NCI-H1105 treated with DMSO at 0.1 percent for 48 hours (cell line): ENCODE measurements around the gene ANKRD30A.
"Not testable (repeated sequence)": the region's sequence is repeated elsewhere in the genome, so short reads cannot be mapped to it uniquely, and the experiment has no call there.

Source experiments
- DNase-seq: peaks from one replicate; lab custom pipeline; 2025; lab: John Stamatoyannopoulos, UW

Gene ANKRD30A, protein sequence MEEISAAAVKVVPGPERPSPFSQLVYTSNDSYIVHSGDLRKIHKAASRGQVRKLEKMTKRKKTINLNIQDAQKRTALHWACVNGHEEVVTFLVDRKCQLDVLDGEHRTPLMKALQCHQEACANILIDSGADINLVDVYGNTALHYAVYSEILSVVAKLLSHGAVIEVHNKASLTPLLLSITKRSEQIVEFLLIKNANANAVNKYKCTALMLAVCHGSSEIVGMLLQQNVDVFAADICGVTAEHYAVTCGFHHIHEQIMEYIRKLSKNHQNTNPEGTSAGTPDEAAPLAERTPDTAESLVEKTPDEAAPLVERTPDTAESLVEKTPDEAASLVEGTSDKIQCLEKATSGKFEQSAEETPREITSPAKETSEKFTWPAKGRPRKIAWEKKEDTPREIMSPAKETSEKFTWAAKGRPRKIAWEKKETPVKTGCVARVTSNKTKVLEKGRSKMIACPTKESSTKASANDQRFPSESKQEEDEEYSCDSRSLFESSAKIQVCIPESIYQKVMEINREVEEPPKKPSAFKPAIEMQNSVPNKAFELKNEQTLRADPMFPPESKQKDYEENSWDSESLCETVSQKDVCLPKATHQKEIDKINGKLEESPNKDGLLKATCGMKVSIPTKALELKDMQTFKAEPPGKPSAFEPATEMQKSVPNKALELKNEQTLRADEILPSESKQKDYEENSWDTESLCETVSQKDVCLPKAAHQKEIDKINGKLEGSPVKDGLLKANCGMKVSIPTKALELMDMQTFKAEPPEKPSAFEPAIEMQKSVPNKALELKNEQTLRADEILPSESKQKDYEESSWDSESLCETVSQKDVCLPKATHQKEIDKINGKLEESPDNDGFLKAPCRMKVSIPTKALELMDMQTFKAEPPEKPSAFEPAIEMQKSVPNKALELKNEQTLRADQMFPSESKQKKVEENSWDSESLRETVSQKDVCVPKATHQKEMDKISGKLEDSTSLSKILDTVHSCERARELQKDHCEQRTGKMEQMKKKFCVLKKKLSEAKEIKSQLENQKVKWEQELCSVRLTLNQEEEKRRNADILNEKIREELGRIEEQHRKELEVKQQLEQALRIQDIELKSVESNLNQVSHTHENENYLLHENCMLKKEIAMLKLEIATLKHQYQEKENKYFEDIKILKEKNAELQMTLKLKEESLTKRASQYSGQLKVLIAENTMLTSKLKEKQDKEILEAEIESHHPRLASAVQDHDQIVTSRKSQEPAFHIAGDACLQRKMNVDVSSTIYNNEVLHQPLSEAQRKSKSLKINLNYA (N-terminal part only)

DNA sequence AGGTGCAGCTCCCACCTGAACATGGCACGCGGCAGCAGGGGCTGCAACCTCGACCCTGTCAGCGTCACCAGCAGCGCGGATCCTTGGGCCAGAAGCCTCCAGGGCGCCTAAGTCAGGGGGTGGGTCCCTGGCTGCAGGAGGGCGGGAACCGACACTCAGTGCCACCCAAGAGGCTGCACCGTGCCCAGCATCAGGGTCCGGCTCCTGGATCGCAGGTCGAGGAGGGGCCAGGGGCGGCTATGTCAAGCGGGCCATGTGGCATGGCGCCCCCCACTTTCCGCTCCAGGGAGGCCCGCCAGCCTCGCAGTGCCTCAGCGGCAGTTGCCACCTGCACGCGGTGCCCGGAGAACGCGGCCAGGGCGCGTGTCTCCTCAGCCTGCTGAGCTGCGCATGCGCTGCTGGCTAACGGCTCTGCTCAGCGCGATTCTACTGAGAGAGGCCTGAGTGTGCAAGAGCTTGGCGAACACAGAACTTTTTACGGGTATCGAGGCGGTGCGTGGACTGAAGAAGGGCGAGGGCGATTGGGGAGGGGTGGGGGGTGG, at the start of gene ANKRD30A:
Gene ANKRD30A (plus strand): TSS at position 408 of the 542 bp plus-strand sequence. CDS start 190 bp downstream, outside the sequence.
- no peak for DNase-seq

DNA sequence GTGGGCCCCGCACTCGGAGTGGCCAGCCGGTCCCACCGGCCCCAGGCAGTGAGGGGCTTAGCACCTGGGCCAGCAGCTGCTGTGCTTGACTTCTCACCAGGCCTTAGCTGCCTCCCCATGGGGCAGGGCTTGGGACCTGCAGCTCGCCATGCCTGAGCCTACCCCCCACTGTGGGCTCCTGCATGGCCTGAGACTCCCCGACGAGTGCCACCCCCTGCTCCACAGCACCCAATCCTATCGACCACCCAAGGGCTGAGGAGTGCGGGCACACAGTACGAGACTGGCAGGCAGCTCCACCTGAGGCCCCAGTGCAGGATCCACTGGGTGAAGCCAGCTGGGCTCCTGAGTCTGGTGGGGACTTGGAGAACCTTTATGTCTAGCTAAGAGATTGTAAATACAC, 49.3 kb upstream of the ANKRD30A start:
- DNase-seq = not testable (repeated sequence)

DNA sequence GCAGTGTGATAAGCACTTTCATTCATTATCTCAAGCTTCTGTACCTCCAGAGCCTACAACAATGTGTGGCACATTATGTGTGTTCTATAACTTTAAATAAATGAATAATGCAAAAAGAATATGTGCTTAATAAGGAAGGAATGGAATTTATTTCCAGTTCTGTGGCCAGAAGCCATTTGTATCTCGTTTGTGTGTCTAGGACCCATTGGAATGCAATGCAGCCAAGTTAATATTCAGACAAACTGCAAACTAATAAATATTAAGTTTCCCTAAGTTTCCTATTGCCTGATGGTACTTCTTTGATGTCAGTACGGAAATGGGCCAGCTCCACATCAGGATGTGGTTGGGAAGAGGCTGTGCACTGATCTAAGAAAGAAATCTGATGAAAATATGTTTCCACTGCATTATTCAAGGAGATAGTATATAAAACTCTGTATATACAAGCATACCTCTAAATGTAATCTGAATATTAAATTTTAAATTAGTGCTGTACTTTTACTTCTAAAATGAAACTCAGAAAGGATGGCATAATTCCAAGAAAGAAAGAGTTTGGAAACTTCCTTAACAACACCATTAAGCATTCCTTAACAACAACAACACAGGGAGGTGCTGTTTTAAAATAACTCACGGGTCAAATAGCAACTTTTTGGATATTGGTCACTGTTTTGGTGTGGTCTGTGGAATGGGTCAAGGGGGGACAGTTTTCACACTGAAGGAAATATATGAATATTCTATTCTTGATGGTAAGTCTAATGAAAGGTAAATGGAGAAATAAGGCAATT, 29.4 kb upstream of the ANKRD30A start:
- no peak for DNase-seq

DNA sequence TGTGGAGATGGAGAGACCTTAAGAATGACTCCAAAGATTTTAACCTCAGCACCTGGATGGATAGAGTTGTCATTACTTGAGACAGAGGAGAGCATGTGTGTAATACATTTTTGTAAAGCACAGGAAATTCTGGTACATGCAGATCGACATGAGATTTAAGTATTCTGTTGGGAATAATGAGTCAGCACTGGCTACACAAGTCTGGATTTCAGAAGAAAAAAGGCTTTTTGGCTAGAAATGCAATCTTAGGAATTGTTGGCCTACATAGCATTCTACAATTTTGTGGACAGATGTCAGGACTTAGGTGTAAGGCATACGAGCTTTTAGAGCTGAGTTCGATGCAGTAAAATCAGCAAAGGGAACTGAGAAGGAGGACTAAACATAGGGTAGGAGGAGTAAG, 24.1 kb upstream of the ANKRD30A start:
- DNase-seq = no peak

DNA sequence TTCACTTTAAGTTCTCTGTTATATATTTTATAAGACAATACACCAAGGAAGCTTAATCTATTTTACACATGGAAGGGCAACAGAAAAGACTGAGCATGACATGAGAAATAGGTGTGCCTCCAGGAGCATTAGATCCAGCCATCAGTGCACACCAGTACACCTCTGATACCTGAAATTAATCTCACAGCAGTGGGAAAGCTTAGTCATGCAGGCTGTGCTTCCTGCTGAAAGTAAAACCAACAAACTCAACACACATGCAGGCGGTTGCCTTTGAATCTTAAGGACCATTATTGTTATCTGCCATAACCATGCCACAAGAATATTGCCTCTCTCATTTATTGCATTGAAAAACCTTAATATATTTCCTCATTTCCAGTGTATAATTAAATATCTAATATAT, 16.4 kb upstream of the ANKRD30A start:
- no peak for DNase-seq

DNA sequence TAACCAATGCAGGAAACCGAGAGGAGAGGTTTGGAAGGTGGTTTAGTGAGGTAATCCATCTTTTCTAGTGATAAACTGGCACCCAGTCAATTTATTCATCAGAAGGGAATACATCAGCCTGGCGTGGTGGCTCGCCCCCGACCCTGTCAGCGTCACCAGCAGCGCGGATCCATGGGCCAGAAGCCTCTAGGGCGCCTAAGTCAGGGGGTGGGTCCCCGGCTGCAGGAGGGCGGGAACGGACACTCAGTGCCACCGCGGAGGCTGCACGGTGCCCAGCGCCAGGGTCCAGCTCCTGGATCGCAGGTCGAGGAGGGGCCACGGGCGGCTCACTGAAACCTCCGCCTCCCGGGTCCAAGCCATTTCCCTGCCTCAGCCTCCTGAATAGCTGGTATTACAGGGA, 866 bp upstream of the ANKRD30A start:
- DNase-seq = no peak

DNA sequence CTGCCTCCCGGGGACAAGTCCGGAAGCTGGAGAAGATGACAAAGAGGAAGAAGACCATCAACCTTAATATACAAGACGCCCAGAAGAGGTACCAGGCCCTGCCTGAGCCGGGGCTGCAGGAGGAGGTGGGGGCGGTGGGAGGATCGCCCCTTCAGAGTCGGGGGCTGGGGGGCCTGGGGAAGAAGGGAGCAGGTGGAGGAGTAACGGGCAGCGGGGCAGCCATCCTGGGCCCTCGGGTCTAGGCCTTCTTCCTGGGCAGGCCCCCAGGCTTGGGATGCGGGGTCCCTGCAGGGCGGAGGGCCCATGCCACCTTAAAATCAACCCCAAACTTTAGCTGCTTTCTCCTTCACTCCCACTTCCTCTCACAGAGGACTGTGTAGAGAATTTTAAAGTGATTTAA, 523 bp downstream of the ANKRD30A start:
- no peak for DNase-seq

DNA sequence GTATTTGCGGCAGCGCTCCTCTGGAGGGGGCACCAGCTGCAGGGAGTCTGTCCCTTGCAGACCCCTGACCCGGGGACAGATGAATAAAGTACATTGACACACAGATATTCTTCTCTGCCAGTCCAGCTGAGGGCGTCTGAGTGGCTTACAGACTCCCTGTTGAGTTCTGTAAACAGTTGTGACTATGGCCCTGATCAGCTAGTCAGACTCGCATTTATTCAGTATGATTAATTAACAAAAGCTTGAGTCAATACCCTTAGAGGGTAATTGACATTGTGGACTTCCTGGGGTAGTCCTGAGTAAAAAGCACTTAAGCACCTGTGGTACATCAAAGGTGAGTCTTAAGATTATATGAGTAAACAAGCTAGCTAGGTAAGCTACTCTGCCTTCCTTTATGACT, 21.0 kb downstream of the ANKRD30A start:
- no peak for DNase-seq

DNA sequence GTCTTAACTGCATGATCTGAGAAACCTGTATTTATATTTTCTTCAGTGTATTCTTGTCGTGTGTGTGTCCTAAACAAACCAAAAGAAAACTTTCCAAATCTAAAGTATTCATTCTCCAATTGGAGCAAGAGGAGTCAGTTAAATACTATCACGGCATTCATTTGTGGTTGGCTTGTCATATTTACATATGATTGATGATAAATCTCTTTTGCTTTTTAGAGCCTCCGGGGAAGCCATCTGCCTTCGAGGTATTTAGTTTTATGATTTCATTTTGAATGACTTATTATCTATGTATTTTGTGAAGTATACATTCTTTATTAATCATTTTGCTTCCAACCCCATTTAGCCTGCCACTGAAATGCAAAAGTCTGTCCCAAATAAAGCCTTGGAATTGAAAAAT, 37.0 kb downstream of the ANKRD30A start:
- not testable (repeated sequence) for DNase-seq

DNA sequence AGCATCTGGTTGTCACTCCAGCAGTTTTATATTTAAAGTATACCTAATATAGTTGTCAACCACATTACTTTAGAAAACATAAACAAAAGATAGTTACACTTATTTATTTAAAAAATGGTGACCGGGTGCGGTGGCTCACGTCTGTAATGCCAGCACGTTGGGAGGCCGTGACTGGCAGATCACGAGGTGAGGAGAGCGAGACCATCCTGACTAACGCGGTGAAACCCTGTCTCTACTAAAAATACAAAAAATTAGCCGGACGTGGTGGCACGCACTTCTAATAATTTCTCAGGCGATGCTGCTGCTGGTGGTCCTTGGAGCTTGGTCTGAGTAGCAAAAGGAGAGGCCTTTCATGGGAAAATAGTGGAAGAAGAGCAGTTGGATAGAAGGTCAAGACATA, 46.5 kb downstream of the ANKRD30A start:
- not testable (repeated sequence) for DNase-seq

DNA sequence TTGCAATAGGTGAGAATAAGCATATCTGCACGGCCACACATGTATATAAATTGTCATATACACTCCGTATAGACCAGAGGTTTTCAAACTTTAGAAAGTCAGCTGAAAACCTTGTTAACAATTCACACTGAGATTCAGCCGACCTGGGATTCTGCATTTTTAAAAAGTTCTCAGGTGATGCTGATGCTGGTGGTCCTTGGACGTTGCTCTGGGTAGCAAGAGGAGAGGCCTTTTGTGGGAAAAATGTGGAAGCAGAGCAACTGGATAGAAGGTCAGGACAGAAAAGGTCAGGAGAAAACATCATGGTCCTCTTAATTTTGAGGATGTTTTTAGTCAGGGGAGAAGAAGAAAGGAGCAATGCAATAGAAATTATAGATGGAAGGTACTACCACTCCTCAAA, 52.9 kb downstream of the ANKRD30A start:
- not testable (repeated sequence) for DNase-seq

DNA sequence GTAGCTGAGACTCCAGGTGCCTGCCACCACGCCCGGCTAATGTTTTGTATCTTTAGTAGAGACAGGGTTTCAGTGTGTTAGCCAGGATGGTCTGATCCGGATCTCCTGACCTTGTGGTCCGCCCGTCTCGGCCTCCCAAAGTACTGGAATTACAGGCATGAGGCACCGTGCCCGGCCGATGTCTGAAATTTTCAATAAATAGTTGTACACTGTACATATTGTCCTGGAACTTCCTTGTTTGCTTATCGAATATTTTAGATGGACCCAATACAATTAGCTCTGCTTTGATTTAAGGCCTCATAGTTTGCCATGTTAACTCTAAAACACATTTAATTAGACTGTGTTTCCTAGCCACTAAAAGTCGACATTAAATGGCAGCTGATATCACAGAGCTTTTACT, 57.3 kb downstream of the ANKRD30A start:
- not testable (repeated sequence) for DNase-seq

DNA sequence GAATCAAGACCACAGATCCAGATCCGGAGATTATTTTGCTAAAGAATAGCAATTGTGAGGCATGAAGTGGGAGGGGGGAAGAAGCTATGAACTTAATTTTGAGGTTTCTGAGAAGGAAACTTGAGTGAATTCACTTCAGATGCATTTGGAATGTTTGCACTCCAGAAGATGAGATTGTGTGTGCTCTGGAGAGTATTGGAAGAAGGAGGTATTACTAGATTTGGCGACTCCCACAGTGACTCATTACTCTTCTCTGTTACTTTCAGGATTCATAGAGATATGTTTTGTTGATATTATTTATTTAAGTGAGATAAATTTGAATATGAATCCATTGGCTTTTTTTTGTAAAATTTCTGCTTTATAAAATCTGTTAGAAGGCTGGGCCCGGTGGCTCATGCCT, 80.7 kb downstream of the ANKRD30A start:
- DNase-seq = no peak

DNA sequence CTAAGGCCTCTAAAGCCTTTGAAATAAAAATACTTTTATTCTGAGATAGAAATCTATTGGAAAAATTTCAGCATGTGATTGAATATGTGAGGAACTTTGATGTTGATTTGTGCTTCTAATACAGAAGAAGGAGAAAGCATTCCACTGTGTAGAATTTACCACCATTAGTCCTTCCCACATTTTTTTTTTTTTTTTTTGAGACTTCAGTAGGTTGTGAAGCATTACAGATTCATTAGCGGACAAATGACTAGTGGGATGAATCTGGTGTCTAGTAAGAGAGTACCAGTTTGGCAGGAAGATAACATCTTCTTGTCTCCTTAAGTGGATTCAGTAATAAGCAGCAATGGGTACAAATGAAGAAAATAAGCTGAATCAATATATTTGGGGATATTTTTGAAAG, 95.5 kb downstream of the ANKRD30A start:
- DNase-seq = no peak

DNA sequence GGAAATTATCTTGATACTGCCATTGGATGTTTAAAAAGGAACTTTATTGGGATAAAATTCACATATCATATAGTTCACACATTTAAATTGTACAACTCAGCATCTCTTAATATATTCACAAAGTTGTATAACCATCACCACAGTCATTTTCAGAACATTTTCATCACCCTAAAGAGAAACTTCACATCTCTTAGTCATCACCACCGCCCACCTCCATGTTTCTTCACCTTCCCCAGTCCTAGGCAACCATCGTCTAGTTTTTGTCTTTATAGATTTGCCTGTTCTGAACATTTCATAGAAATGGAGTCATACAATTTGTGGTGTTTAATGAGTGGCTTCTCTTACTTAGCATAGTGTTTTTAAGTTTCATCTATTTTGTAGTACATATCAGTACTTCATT, 96.6 kb downstream of the ANKRD30A start:
- no peak for DNase-seq

DNA sequence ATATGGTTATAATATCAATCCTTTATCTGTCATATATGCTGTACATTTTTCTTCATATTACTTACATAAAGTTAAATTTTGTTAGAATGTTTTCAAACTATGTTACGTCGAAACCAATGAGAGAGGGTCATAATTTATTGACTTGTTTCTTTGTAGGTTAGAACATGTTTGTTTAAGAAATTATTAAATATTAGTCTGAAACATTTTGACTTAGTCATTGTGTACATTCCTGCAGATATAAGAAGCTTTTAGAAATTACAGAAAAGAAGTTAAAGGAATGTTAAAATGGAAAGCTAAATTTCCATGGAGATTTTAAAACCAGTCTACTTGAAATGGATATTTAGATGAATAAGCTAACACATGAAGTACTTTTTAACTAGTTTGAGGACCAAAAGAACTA, 99.8 kb downstream of the ANKRD30A start:
- no peak for DNase-seq

DNA sequence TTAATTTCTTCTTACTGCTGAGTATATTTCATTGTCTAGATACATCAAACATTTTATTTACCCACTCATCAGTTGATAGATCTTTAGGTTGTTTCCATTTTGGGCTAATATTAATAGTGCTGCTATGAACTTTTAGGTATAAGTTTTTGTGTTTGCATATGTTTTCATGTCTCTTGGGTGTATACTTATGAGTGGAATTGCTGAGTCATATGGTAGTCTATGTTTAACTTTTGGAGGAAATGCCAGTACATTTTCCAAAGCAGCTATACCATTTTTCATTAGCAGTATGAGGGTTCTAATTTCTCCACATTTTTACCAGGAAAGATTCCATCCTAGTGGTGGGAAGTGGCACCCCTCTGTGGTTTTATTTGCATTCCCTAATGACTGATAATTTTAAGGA, 101.1 kb downstream of the ANKRD30A start:
- DNase-seq = no peak

DNA sequence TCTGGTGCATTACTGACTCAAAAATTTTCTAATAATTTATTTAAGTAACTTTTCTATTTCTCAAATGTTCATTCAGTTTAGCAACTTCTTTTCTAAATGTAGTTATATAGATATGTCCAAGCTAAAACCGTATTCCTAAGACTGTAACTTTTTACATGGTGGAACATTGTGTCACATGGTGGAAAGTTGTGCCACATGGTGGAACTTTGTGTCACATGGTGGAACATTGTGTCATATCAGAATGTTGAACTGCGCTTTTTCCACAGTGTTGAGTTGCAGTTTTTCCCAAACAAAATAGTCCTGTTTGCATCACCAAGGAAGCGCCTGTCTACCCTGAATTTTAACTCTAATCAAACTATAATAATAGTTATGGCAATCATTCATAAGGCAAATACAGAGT, 109.3 kb downstream of the ANKRD30A start:
- DNase-seq = no peak

DNA sequence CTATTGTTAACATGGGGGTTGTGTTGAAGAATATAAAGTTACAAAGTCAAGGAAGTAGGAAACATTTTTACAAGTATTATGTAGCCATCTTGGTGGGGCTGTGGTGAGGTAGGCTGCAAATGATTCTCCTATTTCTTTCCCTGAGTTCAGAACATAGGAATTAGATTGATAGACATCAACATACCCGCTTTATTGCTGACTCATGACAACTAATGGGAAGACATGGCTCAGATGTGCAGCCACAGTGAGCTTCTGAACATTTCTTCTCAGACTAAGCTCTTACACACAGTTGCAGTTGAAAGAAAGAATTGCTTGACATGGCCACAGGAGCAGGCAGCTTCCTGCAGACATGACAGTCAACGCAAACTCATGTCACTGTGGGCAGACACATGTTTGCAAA, 110.7 kb downstream of the ANKRD30A start:
- no peak for DNase-seq

DNA sequence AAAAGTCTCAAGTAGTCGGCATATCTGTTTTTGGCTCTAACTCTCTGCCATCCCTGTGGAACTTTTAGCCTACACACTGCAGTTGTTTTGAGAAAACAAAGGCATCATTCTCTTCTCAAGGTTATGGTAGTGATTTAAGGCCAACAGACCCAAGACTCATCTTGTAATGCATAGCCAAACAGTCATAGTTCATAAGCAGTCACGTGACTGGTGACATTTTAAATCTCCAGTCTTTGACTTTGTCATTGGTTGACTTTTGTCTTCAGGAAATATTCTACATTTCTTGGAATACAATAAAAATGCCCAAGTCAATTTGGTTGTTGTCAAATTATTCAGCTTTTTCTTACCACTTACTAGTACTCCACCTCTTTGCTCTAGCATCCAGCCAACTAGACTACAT, 114.8 kb downstream of the ANKRD30A start:
- no peak for DNase-seq

DNA sequence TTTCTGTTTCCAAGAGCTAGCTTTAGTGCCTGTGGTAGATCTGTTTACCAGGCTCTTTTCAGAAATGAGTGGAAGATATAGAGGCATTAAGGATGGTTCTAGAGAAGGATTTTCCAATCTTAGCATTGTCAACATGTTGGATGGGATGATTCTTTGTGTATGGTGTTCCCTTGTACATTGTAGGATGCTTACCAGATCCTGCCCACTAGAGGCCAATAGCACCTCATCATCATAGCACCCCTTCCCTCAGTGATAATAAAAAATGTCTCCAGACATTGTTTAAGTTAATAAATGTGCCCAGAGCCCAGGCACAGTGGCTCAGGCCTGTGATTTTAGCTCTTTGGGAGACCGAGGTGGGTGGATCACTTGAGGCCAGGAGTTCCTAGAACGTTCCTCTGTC, 121.2 kb downstream of the ANKRD30A start:
- DNase-seq = no peak
